Thyroid gland (tissue), 4 donors: Measurements from ENCODE around the gene LAMTOR3.

Source experiments
- POLR2A ChIP-seq, 2 donors: fragments of 450-650 bp; IDR thresholded peaks; one replicate each; pipeline ENCODE4 v1.6.1; 2017; ENCODE audit warnings: antibody characterized with exemption in 2 of 2, mild to moderate bottlenecking in 2 of 2, moderate library complexity in 1 of 2
- TF ChIP-seq, protein P1 (sequence below), 6 experiments: fragments of 200-600 bp in 3 of 6; fragments of 450-650 bp in 3 of 6; sonication (generic) in 3 of 6; IDR thresholded peaks; one replicate each; pipeline ENCODE4 v1.5.1; 2016 to 2019; ENCODE audit warnings: antibody characterized with exemption in 6 of 6, mild to moderate bottlenecking in 2 of 6, inconsistent platforms in 1 of 6, moderate library complexity in 1 of 6

DNA sequence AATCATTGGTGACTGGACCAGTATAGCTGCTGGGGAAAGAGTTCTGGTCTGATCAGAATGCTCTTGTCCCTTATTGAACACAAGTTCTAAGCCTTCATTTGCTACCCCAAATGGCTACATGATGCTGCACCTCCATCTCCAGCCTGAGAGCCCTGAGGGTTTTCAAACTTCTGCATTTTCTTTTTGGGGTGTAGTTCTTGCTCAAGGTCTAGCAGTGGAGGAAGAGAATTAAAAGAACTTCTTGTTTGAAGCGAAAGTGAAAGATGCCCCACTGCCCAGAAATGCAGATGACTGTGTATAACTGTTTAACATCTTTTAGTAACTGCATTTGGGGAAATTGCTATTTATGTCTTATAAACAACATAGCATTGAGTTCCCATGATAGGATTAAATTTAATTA lies 38.5 kb downstream of the LAMTOR3 start:
- TF ChIP-seq, protein P1, sequence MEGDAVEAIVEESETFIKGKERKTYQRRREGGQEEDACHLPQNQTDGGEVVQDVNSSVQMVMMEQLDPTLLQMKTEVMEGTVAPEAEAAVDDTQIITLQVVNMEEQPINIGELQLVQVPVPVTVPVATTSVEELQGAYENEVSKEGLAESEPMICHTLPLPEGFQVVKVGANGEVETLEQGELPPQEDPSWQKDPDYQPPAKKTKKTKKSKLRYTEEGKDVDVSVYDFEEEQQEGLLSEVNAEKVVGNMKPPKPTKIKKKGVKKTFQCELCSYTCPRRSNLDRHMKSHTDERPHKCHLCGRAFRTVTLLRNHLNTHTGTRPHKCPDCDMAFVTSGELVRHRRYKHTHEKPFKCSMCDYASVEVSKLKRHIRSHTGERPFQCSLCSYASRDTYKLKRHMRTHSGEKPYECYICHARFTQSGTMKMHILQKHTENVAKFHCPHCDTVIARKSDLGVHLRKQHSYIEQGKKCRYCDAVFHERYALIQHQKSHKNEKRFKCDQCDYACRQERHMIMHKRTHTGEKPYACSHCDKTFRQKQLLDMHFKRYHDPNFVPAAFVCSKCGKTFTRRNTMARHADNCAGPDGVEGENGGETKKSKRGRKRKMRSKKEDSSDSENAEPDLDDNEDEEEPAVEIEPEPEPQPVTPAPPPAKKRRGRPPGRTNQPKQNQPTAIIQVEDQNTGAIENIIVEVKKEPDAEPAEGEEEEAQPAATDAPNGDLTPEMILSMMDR (IDR thresholded peaks at IDR 0.05), result no peak
- TF ChIP-seq POLR2A (IDR thresholded peaks at IDR 0.05), result no peak
